ENCODE data around the gene SLC38A10. TPM values are rescaled to one million over a fixed set of nuclear protein-coding genes. Genes with fewer than 3 reads are reported as not detected.

Gene SLC38A10
- total and polyA plus RNA-seq, 2 of the 4 experiments (the other 2 are of a cell fraction) = 12.7 to 46.7 TPM

DNA sequence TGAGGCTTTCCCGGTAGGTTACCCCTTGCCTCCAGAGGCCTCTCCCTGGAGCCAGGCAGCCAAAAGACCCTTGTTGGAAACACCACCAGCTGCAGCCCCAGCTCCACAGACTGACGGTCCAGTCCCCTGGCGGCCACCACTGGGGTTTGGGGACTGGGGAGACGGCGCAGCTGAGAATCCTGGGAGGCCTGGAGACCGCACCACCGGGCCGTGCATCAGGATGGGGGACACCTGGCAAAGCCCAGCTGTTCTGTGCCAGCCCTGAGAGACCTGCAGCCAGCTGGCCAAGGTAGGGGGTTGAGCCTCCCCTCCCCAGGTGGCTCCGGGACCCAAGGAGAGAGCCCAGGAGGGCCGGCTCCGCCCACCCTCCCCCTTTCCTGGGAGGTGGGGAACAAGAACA is 8.3 kb upstream of the SLC38A10 start:
- intact Hi-C loops (cut with micrococcal nuclease) = no loop called here
- ChIA-PET CTCF (no interaction called here), POLR2A (ENCODE audit: unreplicated experiment) (no interaction called here)
- Histone ChIP-seq H2BK15ac (ENCODE audit: low read depth, low read length) (no peak overlapping the region), H2AK9ac (replicated peaks; ENCODE audit: low read depth, low read length, poor library complexity) (no peak overlapping the region), H4K20me1 (ENCODE audit: insufficient read depth, low read length) (no peaks in the 10 kb centered on the region), H3K18ac (ENCODE audit: low read depth, low read length) (no peak overlapping the region), H3K4me2 (ENCODE audit: low read depth, low read length) (no peak overlapping the region), H2BK120ac (ENCODE audit: low read depth, low read length) (no peak overlapping the region), H3K79me1 (ENCODE audit: low read depth in 1 of 2, low read length in 2 of 2) (no peaks in the 10 kb centered on the region), H3K23ac (ENCODE audit: low read depth, low read length) (no peak overlapping the region), H3K4me1 (ENCODE audit: control insufficient read depth, insufficient read depth, low read length) (no peaks in the 10 kb centered on the region), H3K9ac (ENCODE audit: low read depth, low read length) (no peak overlapping the region), H3K27ac (ENCODE audit: insufficient read depth, low read length) (no peak overlapping the region), H4K91ac (ENCODE audit: insufficient read depth, low read depth, low read length) (no peak overlapping the region), H2BK20ac (ENCODE audit: low read depth, low read length) (no peak overlapping the region), H4K5ac (ENCODE audit: low read depth, low read length) (no peak overlapping the region), H3K9me3 (ENCODE audit: control insufficient read depth, insufficient read depth, low read length) (no peaks in the 10 kb centered on the region), H3K14ac (replicated peaks; ENCODE audit: low read depth, low read length) (no peak overlapping the region), H2AFZ (replicated peaks; ENCODE audit: low read length, poor library complexity) (no peak overlapping the region), H2BK5ac (ENCODE audit: low read depth, low read length, poor library complexity, severe bottlenecking) (no peak overlapping the region), H3K4me3 (ENCODE audit: insufficient read depth, low read depth, low read length) (no peak overlapping the region), H3K27me3 (ENCODE audit: control insufficient read depth, insufficient read depth, low read length) (no peaks in the 10 kb centered on the region; the same call in 1 of the 2 replicates), H3K36me3 (ENCODE audit: control insufficient read depth, insufficient read depth, low read length) (no peaks in the 10 kb centered on the region), H4K8ac (ENCODE audit: low read depth in 2 of 2, low read length in 2 of 2) (no peak overlapping the region), H3K9me1 (ENCODE audit: insufficient read depth, low read length) (peaks cover 7% of the 10 kb centered on the region), H3K4ac (ENCODE audit: low read depth, low read length) (no peak overlapping the region), H3K56ac (ENCODE audit: extremely low read depth, insufficient read depth, low read length) (no peak overlapping the region), H2AK5ac (ENCODE audit: low read depth, low read length) (no peak overlapping the region)
- no TSS peak for BruUV-seq (replicated peaks)
- in situ Hi-C loops (cut with MboI; ENCODE audit: low sequenced_read_pairs) = no loop called here
- DNase-seq = no peak
- WGBS, 2 experiments (ENCODE audit: extremely low coverage in 2 of 2, insufficient read length in 1 of 2) = no CpG with 5 or more reads among the region's 11 CpGs
- ATAC-seq (ENCODE audit: low read depth) = no peak
- TF ChIP-seq NFE2L2 (IDR thresholded peaks at IDR 0.05; ENCODE audit: low read depth, low read length) (no peak), SMC3 (IDR thresholded peaks at IDR 0.05; ENCODE audit: low read depth, low read length) (no peak), FOS (IDR thresholded peaks at IDR 0.05; ENCODE audit: low read depth, low read length) (no peak), POLR2A (IDR thresholded peaks at IDR 0.05; ENCODE audit: low read depth, low read length) (no peak), RFX5 (IDR thresholded peaks at IDR 0.05; ENCODE audit: low read depth, low read length) (no peak), MAZ (IDR thresholded peaks at IDR 0.05; ENCODE audit: borderline replicate concordance, low read depth, low read length) (no peak), RAD21 (IDR thresholded peaks at IDR 0.05; ENCODE audit: low read length) (no peak), CEBPB (IDR thresholded peaks at IDR 0.05; ENCODE audit: low read depth, low read length) (no peak), MXI1 (IDR thresholded peaks at IDR 0.05; ENCODE audit: borderline replicate concordance, low read depth, low read length) (no peak), MAFK (IDR thresholded peaks at IDR 0.05; ENCODE audit: low read depth, low read length) (no peak), BHLHE40 (IDR thresholded peaks at IDR 0.05; ENCODE audit: low read depth, low read length) (no peak), CHD1 (IDR thresholded peaks at IDR 0.05; ENCODE audit: low read depth, low read length) (no peak), RCOR1 (IDR thresholded peaks at IDR 0.05; ENCODE audit: insufficient replicate concordance, low read length) (no peak)
- TF ChIP-seq, protein P1, sequence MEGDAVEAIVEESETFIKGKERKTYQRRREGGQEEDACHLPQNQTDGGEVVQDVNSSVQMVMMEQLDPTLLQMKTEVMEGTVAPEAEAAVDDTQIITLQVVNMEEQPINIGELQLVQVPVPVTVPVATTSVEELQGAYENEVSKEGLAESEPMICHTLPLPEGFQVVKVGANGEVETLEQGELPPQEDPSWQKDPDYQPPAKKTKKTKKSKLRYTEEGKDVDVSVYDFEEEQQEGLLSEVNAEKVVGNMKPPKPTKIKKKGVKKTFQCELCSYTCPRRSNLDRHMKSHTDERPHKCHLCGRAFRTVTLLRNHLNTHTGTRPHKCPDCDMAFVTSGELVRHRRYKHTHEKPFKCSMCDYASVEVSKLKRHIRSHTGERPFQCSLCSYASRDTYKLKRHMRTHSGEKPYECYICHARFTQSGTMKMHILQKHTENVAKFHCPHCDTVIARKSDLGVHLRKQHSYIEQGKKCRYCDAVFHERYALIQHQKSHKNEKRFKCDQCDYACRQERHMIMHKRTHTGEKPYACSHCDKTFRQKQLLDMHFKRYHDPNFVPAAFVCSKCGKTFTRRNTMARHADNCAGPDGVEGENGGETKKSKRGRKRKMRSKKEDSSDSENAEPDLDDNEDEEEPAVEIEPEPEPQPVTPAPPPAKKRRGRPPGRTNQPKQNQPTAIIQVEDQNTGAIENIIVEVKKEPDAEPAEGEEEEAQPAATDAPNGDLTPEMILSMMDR (conservative IDR thresholded peaks at IDR 0.05; ENCODE audit: low read depth, low read length) = no peak
- TF ChIP-seq, protein P2, sequence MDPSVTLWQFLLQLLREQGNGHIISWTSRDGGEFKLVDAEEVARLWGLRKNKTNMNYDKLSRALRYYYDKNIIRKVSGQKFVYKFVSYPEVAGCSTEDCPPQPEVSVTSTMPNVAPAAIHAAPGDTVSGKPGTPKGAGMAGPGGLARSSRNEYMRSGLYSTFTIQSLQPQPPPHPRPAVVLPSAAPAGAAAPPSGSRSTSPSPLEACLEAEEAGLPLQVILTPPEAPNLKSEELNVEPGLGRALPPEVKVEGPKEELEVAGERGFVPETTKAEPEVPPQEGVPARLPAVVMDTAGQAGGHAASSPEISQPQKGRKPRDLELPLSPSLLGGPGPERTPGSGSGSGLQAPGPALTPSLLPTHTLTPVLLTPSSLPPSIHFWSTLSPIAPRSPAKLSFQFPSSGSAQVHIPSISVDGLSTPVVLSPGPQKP (IDR thresholded peaks at IDR 0.05; ENCODE audit: borderline replicate concordance, low read depth, low read length) = no peak
- TF ChIP-seq, protein P3, sequence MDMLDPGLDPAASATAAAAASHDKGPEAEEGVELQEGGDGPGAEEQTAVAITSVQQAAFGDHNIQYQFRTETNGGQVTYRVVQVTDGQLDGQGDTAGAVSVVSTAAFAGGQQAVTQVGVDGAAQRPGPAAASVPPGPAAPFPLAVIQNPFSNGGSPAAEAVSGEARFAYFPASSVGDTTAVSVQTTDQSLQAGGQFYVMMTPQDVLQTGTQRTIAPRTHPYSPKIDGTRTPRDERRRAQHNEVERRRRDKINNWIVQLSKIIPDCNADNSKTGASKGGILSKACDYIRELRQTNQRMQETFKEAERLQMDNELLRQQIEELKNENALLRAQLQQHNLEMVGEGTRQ (IDR thresholded peaks at IDR 0.05; ENCODE audit: low read depth, low read length) = no peak
- dilution Hi-C loops (cut with HindIII; ENCODE audit: low sequenced_read_pairs, unreplicated experiment) = no loop called here

All from IMR-90 (cell line).